ENCODE results near the gene STK24.
"Not testable (repeated sequence)": the region's sequence is repeated elsewhere in the genome, so short reads cannot be mapped to it uniquely, and the experiment has no call there.

DNA sequence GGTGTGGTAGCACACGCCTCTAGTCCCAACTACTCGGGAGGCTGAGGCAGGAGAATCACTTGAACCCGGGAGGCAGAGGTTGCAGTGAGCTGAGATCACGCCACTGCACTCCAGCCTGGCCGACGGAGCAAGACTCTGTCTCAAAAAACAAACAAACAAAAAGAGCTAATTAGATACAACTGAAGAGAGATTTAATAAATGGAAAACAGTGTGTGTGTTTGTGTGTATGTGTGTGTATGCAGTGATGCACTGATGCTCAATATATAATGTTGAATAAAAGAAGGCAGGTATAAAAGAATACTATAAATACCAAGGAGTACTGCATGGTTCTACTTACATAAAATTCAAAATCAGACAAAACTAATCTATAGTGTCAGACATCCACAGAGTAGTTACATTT, 13.6 kb upstream of the STK24 start:
- TF ChIP-seq, protein P1, sequence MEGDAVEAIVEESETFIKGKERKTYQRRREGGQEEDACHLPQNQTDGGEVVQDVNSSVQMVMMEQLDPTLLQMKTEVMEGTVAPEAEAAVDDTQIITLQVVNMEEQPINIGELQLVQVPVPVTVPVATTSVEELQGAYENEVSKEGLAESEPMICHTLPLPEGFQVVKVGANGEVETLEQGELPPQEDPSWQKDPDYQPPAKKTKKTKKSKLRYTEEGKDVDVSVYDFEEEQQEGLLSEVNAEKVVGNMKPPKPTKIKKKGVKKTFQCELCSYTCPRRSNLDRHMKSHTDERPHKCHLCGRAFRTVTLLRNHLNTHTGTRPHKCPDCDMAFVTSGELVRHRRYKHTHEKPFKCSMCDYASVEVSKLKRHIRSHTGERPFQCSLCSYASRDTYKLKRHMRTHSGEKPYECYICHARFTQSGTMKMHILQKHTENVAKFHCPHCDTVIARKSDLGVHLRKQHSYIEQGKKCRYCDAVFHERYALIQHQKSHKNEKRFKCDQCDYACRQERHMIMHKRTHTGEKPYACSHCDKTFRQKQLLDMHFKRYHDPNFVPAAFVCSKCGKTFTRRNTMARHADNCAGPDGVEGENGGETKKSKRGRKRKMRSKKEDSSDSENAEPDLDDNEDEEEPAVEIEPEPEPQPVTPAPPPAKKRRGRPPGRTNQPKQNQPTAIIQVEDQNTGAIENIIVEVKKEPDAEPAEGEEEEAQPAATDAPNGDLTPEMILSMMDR (conservative IDR thresholded peaks at IDR 0.05; ENCODE audit: low read length) = not testable (repeated sequence)
- TF ChIP-seq EZH2phosphoT487 (IDR thresholded peaks at IDR 0.05; ENCODE audit: borderline replicate concordance) = not testable (repeated sequence)

All from Loucy (cell line).